ENCODE measurements around the gene KLK14. TPM values are rescaled to one million over a fixed set of nuclear protein-coding genes. Genes with fewer than 3 reads are reported as not detected.

Gene KLK14
- total RNA-seq (0.13 TPM in 1 of 2 replicates, not detected in the other), polyA plus RNA-seq (not detected in 2 replicates)

- 40% methylated on average over 5 of the region's 7 CpGs for WGBS (ENCODE audit: low lambda C conversion rate, missing lambda C conversion rate)
- Histone ChIP-seq H3K4me3 (no peak within 1 kb of the TSS), H3K36me3 (replicated peaks; ENCODE audit: insufficient read depth, low read depth) (no peaks in the 10 kb centered on the region), H2AFZ (no peak within 1 kb of the TSS), H3K79me2 (no peaks in the 10 kb centered on the region), H4K20me1 (ENCODE audit: insufficient read depth, poor library complexity, severe bottlenecking) (no peaks in the 10 kb centered on the region), H3K9me3 (ENCODE audit: low read depth) (no peaks in the 10 kb centered on the region), H3K9me2 (replicated peaks; ENCODE audit: insufficient read depth) (no peaks in the 10 kb centered on the region), H3K4me1 (ENCODE audit: insufficient read depth) (no peaks in the 10 kb centered on the region), H3K27me3 (no peaks in the 10 kb centered on the region), H3K4me2 (no peak within 1 kb of the TSS), H3K27ac (no peak within 1 kb of the TSS)
- no peak for DNase-seq (ENCODE audit: low spot score)
- TF ChIP-seq EZH2phosphoT487 (IDR thresholded peaks at IDR 0.05; ENCODE audit: low read depth, severe bottlenecking, unreplicated experiment) (no peak), CTCF (IDR thresholded peaks at IDR 0.05; ENCODE audit: poor library complexity) (no peak)
Observed at GRCh38 chr19:51082611-51083010, at the start of gene KLK14. KLK14 (minus strand) TSS chr19:51082887; CDS start chr19:51082614, 273 bp downstream.

- Histone ChIP-seq H3K9me2 (replicated peaks; ENCODE audit: insufficient read depth) (no peaks in the 10 kb centered on the region), H3K36me3 (replicated peaks; ENCODE audit: insufficient read depth, low read depth) (no peaks in the 10 kb centered on the region), H3K4me1 (ENCODE audit: insufficient read depth) (peaks cover 19% of the 10 kb centered on the region), H3K9me3 (ENCODE audit: low read depth) (no peaks in the 10 kb centered on the region), H3K4me3 (no peak overlapping the region), H4K20me1 (ENCODE audit: insufficient read depth, poor library complexity, severe bottlenecking) (no peaks in the 10 kb centered on the region), H3K27ac (peak overlapping the region; percentile 66), H3K79me2 (no peaks in the 10 kb centered on the region), H3K27me3 (no peaks in the 10 kb centered on the region), H3K4me2 (peak overlapping the region; percentile 52), H2AFZ (no peak overlapping the region)
- no peak for TF ChIP-seq CTCF (IDR thresholded peaks at IDR 0.05; ENCODE audit: poor library complexity)
- no peak for TF ChIP-seq EZH2 (IDR thresholded peaks at IDR 0.05; ENCODE audit: borderline replicate concordance)
- TF ChIP-seq EZH2phosphoT487 (IDR thresholded peaks at IDR 0.05; ENCODE audit: low read depth, severe bottlenecking, unreplicated experiment), result no peak
- DNase-seq (ENCODE audit: low spot score), result peak; percentile 71
- WGBS (ENCODE audit: low lambda C conversion rate, missing lambda C conversion rate), result 59% methylated on average over 23 of the region's 24 CpGs
Observed at GRCh38 chr19:51131780-51132680, 49.3 kb upstream of the KLK14 start.

- Histone ChIP-seq H3K4me3 (no peak overlapping the region), H3K27ac (peak overlapping the region; percentile 80), H3K27me3 (no peaks in the 10 kb centered on the region), H2AFZ (no peak overlapping the region), H3K9me2 (replicated peaks; ENCODE audit: insufficient read depth) (no peaks in the 10 kb centered on the region), H3K79me2 (no peaks in the 10 kb centered on the region), H3K9me3 (ENCODE audit: low read depth) (no peaks in the 10 kb centered on the region), H4K20me1 (ENCODE audit: insufficient read depth, poor library complexity, severe bottlenecking) (no peaks in the 10 kb centered on the region), H3K4me2 (no peak overlapping the region), H3K36me3 (replicated peaks; ENCODE audit: insufficient read depth, low read depth) (no peaks in the 10 kb centered on the region), H3K4me1 (ENCODE audit: insufficient read depth) (peaks cover 19% of the 10 kb centered on the region)
- no peak for DNase-seq (ENCODE audit: low spot score)
- TF ChIP-seq CTCF (IDR thresholded peaks at IDR 0.05; ENCODE audit: poor library complexity), result no peak
- no peak for TF ChIP-seq EZH2phosphoT487 (IDR thresholded peaks at IDR 0.05; ENCODE audit: low read depth, severe bottlenecking, unreplicated experiment)
- TF ChIP-seq EZH2 (IDR thresholded peaks at IDR 0.05; ENCODE audit: borderline replicate concordance), result no peak
- WGBS (ENCODE audit: low lambda C conversion rate, missing lambda C conversion rate), result 69% methylated on average over 8 of the region's 8 CpGs
Observed at GRCh38 chr19:51129716-51130115, 47.0 kb upstream of the KLK14 start.
